Epithelial cell of umbilical artery (primary cell): ENCODE data around the gene RHPN2. TPM values are rescaled to one million over a fixed set of nuclear protein-coding genes. Genes with fewer than 3 reads are reported as not detected.

Experiments used
- total RNA-seq: library from RNA; depleted of rRNA; stranded (reverse); fragments of >200 nt; gene quantifications from 2 replicates; pipeline ENCODE4 v1.2.3, GENCODE V29; 2014

RHPN2 gene
- total RNA-seq: 2.1 and 2.3 TPM in 2 replicates

DNA sequence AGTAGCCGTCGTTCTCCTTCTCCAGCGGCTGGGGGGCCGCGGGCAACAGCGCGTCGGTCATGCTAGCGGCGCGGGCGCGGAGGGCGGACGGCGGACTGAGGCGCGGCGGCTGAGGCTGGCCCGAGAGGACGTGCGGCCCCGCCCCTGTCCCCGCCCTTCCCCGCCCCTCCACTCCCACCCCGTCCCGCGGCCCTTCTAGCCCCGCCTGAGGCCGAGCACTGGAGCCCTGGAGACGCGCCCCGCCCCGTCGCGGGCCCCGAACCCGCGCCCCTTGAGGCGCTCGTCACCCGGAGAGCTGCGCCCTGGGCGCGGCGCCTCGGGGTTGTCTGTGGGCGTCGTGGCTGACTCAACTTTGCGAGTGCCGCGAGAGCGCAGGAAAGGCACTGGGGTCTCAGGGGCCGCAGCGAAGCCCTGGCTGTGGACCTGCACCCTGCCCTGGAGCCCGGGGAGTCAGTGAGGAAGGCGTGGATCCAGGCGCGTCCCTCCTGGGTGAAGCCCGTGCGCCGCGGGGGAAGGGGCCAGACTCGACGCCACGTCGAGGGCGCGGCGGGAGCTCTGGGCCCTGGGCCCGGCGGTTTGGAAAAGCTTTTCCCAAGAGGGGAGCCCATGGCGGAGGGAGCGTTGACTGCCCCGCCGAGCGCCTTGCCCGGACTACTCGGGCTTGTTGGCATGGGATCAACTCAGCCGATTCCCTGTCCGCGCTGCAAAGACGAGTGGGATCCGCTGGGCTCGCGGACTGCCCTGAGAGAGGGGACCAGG, at the start of gene RHPN2:
RHPN2 (minus strand) TSS at position 97 of the 759 bp plus-strand sequence; CDS start at position 61, 36 bp downstream.

DNA sequence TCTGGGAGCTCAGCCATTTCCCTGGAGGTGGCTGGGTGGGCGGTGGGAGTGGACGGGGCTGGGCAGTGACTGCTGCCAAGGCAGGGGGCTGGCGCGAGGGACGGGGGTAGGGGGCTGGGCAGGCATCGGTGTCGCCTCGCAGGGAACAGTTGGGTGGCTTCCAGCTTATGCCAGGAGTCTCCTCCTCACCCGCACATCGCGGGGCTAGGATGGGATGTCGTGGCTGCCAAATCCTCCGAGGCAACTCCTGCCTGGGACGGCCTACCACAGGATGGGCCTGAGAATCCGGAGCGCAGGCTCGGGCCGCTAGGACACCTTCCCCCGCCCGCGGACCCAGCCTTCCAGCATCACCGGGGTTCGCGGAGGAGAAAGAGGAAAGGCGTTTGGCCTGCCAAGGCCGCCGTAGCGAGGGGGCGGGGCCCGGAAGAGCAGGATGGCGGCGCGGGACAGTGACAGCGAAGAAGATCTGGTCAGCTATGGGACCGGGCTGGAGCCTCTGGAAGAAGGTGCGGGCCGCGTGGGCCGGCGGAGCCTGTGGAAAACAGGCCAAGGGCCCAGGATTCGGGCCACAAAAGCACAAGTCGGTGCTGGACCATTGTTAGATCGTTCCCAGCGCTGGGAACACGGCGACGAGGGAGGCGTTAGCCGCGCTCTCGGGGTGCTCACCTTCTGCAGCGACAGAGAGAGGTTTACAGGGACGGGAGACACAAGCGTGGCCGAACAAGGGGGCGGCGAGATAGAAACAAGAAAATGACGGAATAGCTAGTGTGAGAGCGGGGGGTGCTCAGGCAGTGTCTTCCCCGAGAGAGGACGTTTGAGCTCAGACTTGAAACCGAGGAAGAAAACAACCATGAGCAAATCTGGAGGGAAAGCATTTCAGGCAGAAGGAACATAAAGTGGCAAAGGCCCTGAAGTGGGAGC, 16.3 kb upstream of the RHPN2 start, which contains the start of gene GPATCH1:
GPATCH1 (plus strand) TSS at position 421 of the 921 bp plus-strand sequence; CDS start at position 434, 13 bp downstream.

DNA sequence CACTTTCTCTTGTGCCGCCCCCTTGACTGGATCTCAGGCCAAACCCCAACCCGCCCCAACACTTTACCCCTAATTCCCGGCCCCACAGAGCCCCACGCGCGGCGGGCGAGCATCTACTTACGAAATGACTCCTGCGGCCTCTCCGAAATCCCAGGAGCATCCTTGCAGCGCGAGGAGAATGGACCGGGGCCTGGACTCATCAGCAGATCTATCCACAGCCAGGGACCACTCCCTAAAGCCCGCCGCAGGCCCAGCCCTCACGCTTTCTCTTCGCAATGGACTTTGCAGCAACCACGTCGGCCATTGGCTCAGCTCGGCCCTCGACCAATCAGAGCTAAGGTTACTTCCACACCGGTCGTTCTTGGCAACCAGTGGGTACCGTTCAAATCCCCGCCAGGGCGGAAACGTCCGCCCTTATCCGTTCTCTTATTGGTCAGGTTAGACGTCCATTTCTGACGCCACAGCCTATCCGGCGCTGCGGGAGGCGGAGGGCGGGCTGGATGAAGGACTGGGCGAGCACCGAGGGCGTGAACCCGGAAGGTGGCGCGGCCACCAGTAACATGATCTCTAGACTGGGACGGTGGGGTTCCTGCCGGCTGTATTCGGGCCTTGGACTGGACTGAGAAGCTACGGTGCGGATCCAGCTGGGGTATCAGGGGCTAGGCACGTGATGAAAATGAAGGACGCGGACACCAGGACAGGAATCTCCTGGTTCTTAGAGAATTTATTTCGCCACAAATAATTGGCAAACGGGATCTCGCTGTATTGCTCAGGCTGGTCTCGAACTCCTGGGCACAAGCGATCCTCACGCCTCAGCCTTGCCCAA, 92.8 kb downstream of the RHPN2 start, which contains the start of the genes CEP89 and FAAP24:
CEP89 (minus strand) TSS at position 244 of the 826 bp plus-strand sequence; CDS start at position 160, 84 bp downstream.
FAAP24 (plus strand) TSS at position 528 of the 826 bp plus-strand sequence. CDS start 955 bp downstream, outside the sequence.

Other genes starting within 250 kb of the RHPN2 start
- not detected in 2 replicates for gene SLC7A9, start 195.1 kb downstream of the RHPN2 start, total RNA-seq
- gene CEP89, start 92.9 kb downstream of the RHPN2 start, total RNA-seq: 9.1 and 11.1 TPM in 2 replicates
- gene FAAP24, start 92.6 kb downstream of the RHPN2 start, total RNA-seq: 2.3 and 2.7 TPM in 2 replicates
- 5.0 and 5.5 TPM in 2 replicates for gene GPATCH1, start 16.3 kb upstream of the RHPN2 start, total RNA-seq
- gene WDR88, start 67.2 kb upstream of the RHPN2 start, total RNA-seq: not detected in 2 replicates
- 11.6 and 14.6 TPM in 2 replicates for gene LRP3, start 129.4 kb upstream of the RHPN2 start, total RNA-seq
- gene SLC7A10, start 161.0 kb upstream of the RHPN2 start, total RNA-seq: not detected in 2 replicates
- gene CEBPA, start 237.6 kb upstream of the RHPN2 start, total RNA-seq: under 0.01 and 0.32 TPM in 2 replicates